B cell (primary cell): Measurements from ENCODE around the gene CPA4. TPM values are rescaled to one million over a fixed set of nuclear protein-coding genes. Genes with fewer than 3 reads are reported as not detected.

Source experiments
- ATAC-seq: fragments of 200-7000 bp; cut with Tn5 transposase; one replicate; pipeline ENCODE4 v1.10.0; 2021; ENCODE audit warnings: low read depth, mild to moderate bottlenecking, moderate number of reproducible peaks, moderate library complexity
- CTCF ChIA-PET: fragments of 350-600 bp; sonication (Branson Sonifier 250); formaldehyde crosslinking; loops from one replicate; lab custom pipeline; 2021; ENCODE audit warnings: antibody characterized with exemption, inconsistent platforms; lab: Charles Lee
- POLR2A ChIA-PET: fragments of 350-600 bp; sonication (Branson Sonifier 250); formaldehyde crosslinking; loops from one replicate; lab custom pipeline; 2021; ENCODE audit warnings: antibody characterized with exemption; lab: Charles Lee
- DNase-seq: peaks from one replicate; pipeline ENCODE4 v3.0.0; 2013
- H2AFZ ChIP-seq: 2 replicates; pipeline ENCODE4 v1.6.1; 2012; ENCODE audit warnings: mild to moderate bottlenecking, low read depth, low read length; ENCODE audit not compliant: insufficient read depth, poor library complexity, severe bottlenecking
- H3K27ac ChIP-seq, 2 donors: 1 replicate in 1 of 2; 2 replicates in 1 of 2; pipeline ENCODE4 v1.5.1; 2012 to 2013; ENCODE audit warnings: low read length in 2 of 2, mild to moderate bottlenecking in 2 of 2, moderate library complexity in 1 of 2
- H3K27me3 ChIP-seq, 4 experiments: fragments of 200-600 bp in 1 of 4; sonication (generic) in 1 of 4; replicated peaks in 1 of 4; 1 replicate in 2 of 4; 2 replicates in 2 of 4; pipeline versions ENCODE4 v1.6.1 to v1.7.0; 2013 to 2016; ENCODE audit warnings: low read length in 3 of 4, mild to moderate bottlenecking in 2 of 4, mixed read lengths in 1 of 4, moderate library complexity in 1 of 4; ENCODE audit not compliant: insufficient read depth in 4 of 4, control insufficient read depth in 3 of 4; ENCODE audit errors: control extremely low read depth in 1 of 4
- H3K36me3 ChIP-seq, 2 experiments: replicated peaks in 1 of 2; 1 replicate in 1 of 2; 2 replicates in 1 of 2; pipeline versions ENCODE4 v1.6.1 to v1.7.1; 2013; ENCODE audit warnings: low read length in 1 of 2; ENCODE audit not compliant: insufficient read depth in 2 of 2, control insufficient read depth in 1 of 2; ENCODE audit errors: control extremely low read depth in 1 of 2, extremely low read depth in 1 of 2
- H3K4me1 ChIP-seq, 2 donors: fragments of 200-600 bp in 1 of 2; sonication (generic) in 1 of 2; 1 replicate in 1 of 2; 2 replicates in 1 of 2; pipeline versions ENCODE4 v1.5.1 to v1.6.1; 2013 to 2017; ENCODE audit warnings: low read length in 2 of 2; ENCODE audit not compliant: control insufficient read depth in 2 of 2, insufficient read depth in 2 of 2
- H3K4me2 ChIP-seq: replicated peaks from 2 replicates; pipeline ENCODE3; 2012; ENCODE audit warnings: mild to moderate bottlenecking, low read depth, low read length; ENCODE audit not compliant: poor library complexity, severe bottlenecking
- H3K4me3 ChIP-seq, 5 experiments: fragments of 200-600 bp in 1 of 5; sonication (generic) in 1 of 5; 1 replicate in 3 of 5; 2 replicates in 2 of 5; pipeline versions ENCODE4 v1.5.1 to v1.7.0; 2011 to 2016; ENCODE audit warnings: low read length in 4 of 5, mild to moderate bottlenecking in 4 of 5, low read depth in 2 of 5, control low read depth in 1 of 5, moderate library complexity in 1 of 5; ENCODE audit not compliant: insufficient read depth in 1 of 5; ENCODE audit errors: control extremely low read depth in 1 of 5, extremely low read depth in 1 of 5
- H3K79me2 ChIP-seq: fragments of 200-600 bp; sonication (generic); one replicate; pipeline ENCODE4 v1.6.0; 2016; ENCODE audit warnings: low read length; ENCODE audit not compliant: control insufficient read depth, insufficient read depth
- H3K9ac ChIP-seq: fragments of 200-600 bp; sonication (generic); 2 replicates; pipeline ENCODE4 v1.6.1; 2017; ENCODE audit warnings: mild to moderate bottlenecking, low read length, moderate library complexity
- H3K9me3 ChIP-seq, 3 donors: one replicate each; pipeline versions ENCODE4 v1.6.1 to v1.7.1; 2013; ENCODE audit warnings: low read length in 2 of 3; ENCODE audit not compliant: control insufficient read depth in 2 of 3, insufficient read depth in 1 of 3; ENCODE audit errors: control extremely low read depth in 1 of 3
- H4K20me1 ChIP-seq: 2 replicates; pipeline ENCODE4 v1.6.0; 2012; ENCODE audit warnings: mild to moderate bottlenecking, low read length; ENCODE audit not compliant: insufficient read depth, control insufficient read depth, poor library complexity, severe bottlenecking
- H3K27ac Mint-ChIP-seq: one replicate; pipeline ENCODE4 v1.8.0; 2021; ENCODE audit warnings: mixed read lengths
- H3K27me3 Mint-ChIP-seq: one replicate; pipeline ENCODE4 v1.8.0; 2021; ENCODE audit warnings: mixed read lengths
- H3K4me1 Mint-ChIP-seq: one replicate; pipeline ENCODE4 v1.8.0; 2021; ENCODE audit warnings: mixed read lengths
- H3K4me3 Mint-ChIP-seq: one replicate; pipeline ENCODE4 v1.8.0; 2021; ENCODE audit warnings: mixed read lengths
- H3K9me3 Mint-ChIP-seq: one replicate; pipeline ENCODE4 v1.8.0; 2022; ENCODE audit warnings: mixed read lengths; ENCODE audit not compliant: insufficient read depth
- EZH2 ChIP-seq: IDR thresholded peaks from 2 replicates; pipeline ENCODE4 v1.6.1; 2012; ENCODE audit warnings: borderline replicate concordance, low read depth, mild to moderate bottlenecking, moderate library complexity, low read length; ENCODE audit not compliant: insufficient read depth, poor library complexity, severe bottlenecking
- WGBS: methylation state at CpG from one replicate; pipeline ENCODE4 v1.1.5; 2013; ENCODE audit warnings: missing lambda C conversion rate; ENCODE audit not compliant: insufficient coverage; 5-methylcytosine and 5-hydroxymethylcytosine counted together
- intact Hi-C: fragments of 100-400 bp; cut with micrococcal nuclease; formaldehyde crosslinking; loops from one replicate; pipeline ENCODE4 v1.10.0; 2022
- polyA plus RNA-seq: library from polyadenylated mRNA; depleted of rRNA; stranded (reverse); fragments of >200 nt; gene quantifications from 2 replicates; pipeline ENCODE4 v1.2.3, GENCODE V29; 2012
- total RNA-seq, 2 donors: library from RNA; stranded (reverse); fragments of 120-200 nt in 1 of 2; gene quantifications; 1 replicate in 1 of 2; 2 replicates in 1 of 2; pipeline versions ENCODE4 v1.2.3 to v1.2.4, GENCODE V29; 2013 to 2022
- TF ChIP-seq, protein P1 (sequence below): fragments of 200-600 bp; IDR thresholded peaks from one replicate; pipeline ENCODE4 v1.8.0; 2022; ENCODE audit warnings: antibody characterized with exemption, mild to moderate bottlenecking

Gene CPA4
- total and polyA plus RNA-seq, 2 donors (not counting 1 experiment from before 2014, with no cell fraction given): not detected

DNA sequence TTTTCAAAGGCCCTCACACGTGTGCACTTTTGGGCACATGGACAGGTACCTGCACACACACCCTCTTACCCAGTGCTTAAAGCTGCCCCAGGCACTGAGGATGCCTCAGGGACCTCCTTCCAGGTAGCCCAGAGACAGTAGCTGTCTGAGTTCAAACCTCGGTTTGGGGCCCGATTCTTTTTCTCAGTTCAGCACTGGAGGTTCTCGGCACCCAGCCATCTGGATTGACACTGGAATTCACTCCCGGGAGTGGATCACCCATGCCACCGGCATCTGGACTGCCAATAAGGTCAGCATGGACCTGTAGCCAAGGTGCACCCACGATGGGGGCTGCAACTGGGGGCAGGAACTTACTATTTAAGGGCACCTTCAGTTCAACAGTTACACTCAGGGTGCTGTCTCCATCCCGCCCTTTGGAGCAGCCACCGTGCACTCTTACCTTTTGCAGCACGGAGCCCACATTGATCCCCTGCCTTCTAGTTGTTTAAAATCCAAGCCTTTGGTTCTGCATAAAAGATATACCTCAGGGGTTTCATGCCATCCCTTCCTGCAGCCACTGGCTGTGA, 69.4 kb downstream of the CPA4 start:
- no peak overlapping the region for H3K27ac Mint-ChIP-seq
- no peaks in the 10 kb centered on the region for H3K27me3 Mint-ChIP-seq
- no peak for ATAC-seq
- ChIA-PET CTCF (no interaction called here), POLR2A (no interaction called here)
- Histone ChIP-seq H3K4me2 (no peak overlapping the region), H3K4me1 (no peaks in the 10 kb centered on the region), H3K9ac (no peak overlapping the region), H3K36me3 (no peaks in the 10 kb centered on the region), H3K4me3 (no peak overlapping the region), H2AFZ (no peak overlapping the region), H3K79me2 (no peaks in the 10 kb centered on the region), H3K9me3 (peaks cover 0 to 18% (median 7%) of the 10 kb centered on the region in 3 donors), H4K20me1 (no peaks in the 10 kb centered on the region), H3K27ac (no peak overlapping the region), H3K27me3 (no peaks in the 10 kb centered on the region)
- H3K4me1 Mint-ChIP-seq: no peaks in the 10 kb centered on the region
- DNase-seq: no peak
- 96% methylated on average over 10 of the region's 10 CpGs for WGBS
- H3K9me3 Mint-ChIP-seq: peaks cover 6% of the 10 kb centered on the region
- intact Hi-C loops: no loop called here
- H3K4me3 Mint-ChIP-seq: no peak overlapping the region
- TF ChIP-seq, protein P1, sequence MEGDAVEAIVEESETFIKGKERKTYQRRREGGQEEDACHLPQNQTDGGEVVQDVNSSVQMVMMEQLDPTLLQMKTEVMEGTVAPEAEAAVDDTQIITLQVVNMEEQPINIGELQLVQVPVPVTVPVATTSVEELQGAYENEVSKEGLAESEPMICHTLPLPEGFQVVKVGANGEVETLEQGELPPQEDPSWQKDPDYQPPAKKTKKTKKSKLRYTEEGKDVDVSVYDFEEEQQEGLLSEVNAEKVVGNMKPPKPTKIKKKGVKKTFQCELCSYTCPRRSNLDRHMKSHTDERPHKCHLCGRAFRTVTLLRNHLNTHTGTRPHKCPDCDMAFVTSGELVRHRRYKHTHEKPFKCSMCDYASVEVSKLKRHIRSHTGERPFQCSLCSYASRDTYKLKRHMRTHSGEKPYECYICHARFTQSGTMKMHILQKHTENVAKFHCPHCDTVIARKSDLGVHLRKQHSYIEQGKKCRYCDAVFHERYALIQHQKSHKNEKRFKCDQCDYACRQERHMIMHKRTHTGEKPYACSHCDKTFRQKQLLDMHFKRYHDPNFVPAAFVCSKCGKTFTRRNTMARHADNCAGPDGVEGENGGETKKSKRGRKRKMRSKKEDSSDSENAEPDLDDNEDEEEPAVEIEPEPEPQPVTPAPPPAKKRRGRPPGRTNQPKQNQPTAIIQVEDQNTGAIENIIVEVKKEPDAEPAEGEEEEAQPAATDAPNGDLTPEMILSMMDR: no peak
- TF ChIP-seq EZH2: no peak

- Histone ChIP-seq H3K4me3 (no peak overlapping the region), H3K9me3 (peaks cover 0 to 18% (median 7%) of the 10 kb centered on the region in 3 donors), H3K27me3 (no peaks in the 10 kb centered on the region), H3K27ac (no peak overlapping the region), H3K4me2 (no peak overlapping the region), H3K79me2 (no peaks in the 10 kb centered on the region), H4K20me1 (no peaks in the 10 kb centered on the region), H3K4me1 (no peaks in the 10 kb centered on the region), H3K9ac (no peak overlapping the region), H3K36me3 (no peaks in the 10 kb centered on the region), H2AFZ (no peak overlapping the region)
- Mint-ChIP-seq H3K27me3 (no peaks in the 10 kb centered on the region), H3K4me3 (no peak overlapping the region), H3K4me1 (no peaks in the 10 kb centered on the region), H3K9me3 (peaks cover 6% of the 10 kb centered on the region), H3K27ac (no peak overlapping the region)
- CTCF ChIA-PET: no interaction called here
- DNase-seq: no peak
- POLR2A ChIA-PET: no interaction called here
- WGBS: 83% methylated on average over 8 of the region's 8 CpGs
- no peak for ATAC-seq
- intact Hi-C loops: no loop called here
- TF ChIP-seq, protein P1: no peak
- TF ChIP-seq EZH2: no peak
These were observed 70.3 kb downstream of the CPA4 start for GRCh38 chr7:130363026-130363847.
